ENCODE data around the gene GLRX3.
"Not testable (repeated sequence)": the region's sequence is repeated elsewhere in the genome, so short reads cannot be mapped to it uniquely, and the experiment has no call there.

GLRX3 gene

DNA sequence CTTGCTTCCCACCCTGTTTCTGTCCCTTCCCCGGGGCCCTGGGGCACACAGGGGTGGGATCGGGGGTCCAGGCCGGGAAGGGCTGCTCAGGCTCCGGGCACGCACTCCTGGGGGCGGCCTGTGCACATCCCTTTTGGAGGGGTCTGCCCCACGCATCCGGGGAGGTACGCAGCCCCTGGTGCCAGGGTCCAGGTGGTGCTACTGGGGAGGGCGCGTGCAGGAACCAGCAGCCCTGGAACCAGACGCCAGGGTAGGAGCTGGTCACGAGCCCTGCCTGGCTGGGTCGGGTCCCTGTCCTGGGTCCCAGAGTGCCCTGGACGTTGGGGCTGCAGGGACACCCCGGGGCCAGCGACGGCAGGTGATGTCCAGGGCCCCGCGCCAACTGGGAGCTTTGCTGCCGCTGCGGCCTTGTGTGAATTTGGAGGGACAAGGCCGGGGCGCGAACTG is 53.4 kb downstream of the GLRX3 start:
- DNase-seq (ENCODE audit: low spot score), result no peak

DNA sequence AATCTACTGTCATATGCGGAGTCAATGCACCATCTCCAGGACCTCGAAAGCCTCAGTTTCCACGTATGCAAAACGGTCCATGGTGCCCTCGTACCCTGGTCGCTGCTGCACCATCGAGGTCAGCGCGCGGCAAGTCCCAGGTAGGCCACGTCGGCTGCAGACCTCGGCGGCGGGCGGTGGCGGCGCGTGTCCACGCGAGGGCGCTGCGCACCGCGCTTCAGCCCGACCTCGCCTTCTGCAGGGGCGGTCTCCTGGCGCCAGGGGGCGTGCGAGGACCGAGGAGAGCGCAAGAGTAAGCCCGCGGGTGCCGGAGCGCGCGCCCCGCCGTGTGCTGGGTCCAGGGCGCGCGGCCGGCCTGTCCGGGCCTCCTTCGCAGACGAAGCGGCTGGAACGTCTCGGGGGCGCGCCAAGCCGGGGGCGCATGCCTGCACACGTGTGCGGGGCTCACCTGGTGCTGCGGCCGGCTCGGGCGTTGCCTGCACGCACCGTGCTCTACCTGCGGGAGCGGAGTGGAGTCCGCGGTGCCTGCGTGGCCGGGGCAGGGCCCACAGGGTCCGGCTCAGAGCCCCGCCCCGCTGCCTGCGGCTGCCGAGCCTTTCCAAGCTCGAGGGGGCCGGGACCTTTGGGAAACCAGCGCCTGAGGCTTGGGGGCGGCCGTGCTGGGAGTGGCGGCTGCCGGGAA is 54.0 kb downstream of the GLRX3 start:
- DNase-seq (ENCODE audit: low spot score), result peak; percentile 91

DNA sequence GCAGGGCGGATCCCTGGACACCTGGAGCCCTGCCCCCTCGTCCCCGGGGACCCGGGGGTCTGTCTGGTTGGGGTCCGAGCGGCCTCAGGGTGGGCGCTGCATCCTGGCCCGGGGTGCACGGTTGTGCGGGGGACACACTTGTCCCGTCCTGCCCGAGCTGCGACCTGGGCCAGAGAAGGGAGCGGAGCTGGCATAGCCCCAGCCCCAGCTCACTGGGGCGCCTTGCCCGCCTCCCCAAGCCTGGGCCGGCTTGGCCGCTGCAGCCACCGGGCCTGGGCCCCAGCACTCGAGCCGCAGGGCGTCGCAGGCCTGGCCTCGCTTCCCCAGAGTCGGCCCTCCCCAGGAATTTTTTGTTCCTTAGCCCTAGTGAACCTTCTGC is 54.5 kb downstream of the GLRX3 start:
- no peak for DNase-seq (ENCODE audit: low spot score)

DNA sequence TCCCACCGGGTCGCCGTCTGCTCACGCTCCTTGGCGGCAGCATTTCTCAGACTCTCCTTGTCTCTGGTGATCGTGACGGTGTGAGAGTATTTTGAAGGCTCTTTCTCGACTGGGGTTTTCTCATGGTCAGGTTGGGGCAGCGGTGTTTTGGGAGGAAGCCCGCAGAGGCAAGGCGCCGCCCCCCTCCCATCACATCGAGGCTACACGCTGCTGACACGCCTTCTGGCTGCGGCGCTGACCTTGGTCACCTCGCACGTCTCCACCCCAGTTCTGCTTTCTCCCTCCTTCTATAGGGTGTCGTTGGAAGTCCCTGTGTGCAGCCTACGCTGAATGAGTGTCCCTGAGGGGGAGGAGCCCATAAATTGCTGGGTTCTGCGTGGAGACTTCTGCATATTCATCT is 55.2 kb downstream of the GLRX3 start:
- DNase-seq (ENCODE audit: low spot score), result no peak

DNA sequence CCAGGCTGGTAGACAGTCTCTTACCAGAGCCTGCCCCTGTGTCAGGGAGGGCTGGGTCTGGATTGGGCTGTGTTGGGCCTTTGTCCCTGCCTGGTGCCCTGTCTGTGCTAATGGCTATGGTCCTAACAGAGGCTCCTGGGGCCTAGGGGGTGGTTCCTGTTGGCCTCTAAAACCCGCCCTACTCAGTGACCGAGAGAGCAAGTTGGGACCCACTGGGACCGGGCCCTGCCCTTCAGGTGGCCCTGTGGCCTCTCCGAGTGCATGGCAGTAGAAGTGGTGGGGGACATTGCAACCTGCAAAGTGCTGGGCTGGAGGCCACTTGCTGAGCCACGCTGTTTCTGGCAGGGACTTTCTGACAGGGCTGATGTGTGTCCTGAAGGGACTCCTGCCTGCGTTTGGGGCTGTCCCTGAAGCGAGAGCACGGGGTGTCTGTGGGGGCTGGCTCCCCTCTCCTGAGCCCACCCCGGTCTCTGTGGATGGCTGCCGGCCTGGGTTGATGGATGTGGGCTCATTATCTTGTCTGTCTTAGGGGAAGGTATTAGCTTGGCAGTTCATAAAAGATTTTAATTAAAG is 56.2 kb downstream of the GLRX3 start:
- DNase-seq (ENCODE audit: low spot score), result no peak

DNA sequence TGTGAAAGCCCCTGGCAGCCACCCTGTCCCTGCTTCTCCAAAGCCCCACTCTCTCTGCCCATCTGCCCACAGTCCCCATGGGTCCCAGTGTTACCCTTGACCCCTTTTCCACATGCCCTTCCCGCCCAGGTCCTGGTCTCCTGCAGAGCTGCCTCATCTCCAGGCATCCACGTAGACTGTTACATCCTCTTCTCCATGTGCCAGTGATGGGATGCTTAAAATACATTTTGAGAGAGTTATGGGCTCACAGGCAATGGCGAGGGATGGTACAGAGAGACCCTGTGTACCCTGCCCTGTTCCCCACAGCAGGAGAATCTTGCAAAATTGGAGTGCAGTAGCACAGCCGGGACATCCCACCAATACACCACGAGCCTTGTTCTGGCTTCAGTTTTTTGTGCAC is 56.8 kb downstream of the GLRX3 start:
- DNase-seq (ENCODE audit: low spot score), result no peak

DNA sequence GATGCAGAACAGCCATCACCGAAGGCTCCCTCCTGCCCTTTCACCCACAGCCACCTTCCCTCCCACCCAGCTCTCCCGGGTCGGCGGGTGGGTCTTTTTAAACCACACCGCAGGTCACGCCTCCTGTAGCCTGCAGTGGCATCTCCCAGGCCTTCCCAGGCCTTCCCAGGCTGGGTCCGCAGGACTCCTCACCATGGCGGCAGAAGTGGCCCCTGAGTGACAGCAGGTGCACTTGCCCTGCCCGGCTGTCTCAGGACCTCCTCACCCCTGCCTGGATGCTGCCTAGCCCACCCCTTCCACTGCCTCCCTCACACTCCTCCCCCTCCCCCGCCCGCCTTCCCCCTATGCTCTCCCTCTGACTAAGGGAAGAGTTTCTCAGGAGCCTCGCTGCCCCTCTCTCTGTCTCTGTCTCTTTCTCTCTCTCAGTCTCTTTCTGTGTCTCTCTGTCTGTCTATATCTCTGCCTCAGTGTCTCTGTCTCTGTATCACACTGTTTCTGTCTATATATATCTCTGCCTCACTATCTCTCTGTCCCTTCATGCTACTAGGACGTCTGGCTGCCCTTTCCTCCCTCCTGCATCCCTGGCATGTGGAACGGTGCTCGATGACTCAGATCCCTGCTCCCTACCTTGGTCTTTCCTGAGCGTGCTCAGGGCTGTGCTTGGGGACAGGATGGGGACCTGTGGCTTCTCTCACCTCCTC is 57.5 kb downstream of the GLRX3 start:
- no peak for DNase-seq (ENCODE audit: low spot score)

DNA sequence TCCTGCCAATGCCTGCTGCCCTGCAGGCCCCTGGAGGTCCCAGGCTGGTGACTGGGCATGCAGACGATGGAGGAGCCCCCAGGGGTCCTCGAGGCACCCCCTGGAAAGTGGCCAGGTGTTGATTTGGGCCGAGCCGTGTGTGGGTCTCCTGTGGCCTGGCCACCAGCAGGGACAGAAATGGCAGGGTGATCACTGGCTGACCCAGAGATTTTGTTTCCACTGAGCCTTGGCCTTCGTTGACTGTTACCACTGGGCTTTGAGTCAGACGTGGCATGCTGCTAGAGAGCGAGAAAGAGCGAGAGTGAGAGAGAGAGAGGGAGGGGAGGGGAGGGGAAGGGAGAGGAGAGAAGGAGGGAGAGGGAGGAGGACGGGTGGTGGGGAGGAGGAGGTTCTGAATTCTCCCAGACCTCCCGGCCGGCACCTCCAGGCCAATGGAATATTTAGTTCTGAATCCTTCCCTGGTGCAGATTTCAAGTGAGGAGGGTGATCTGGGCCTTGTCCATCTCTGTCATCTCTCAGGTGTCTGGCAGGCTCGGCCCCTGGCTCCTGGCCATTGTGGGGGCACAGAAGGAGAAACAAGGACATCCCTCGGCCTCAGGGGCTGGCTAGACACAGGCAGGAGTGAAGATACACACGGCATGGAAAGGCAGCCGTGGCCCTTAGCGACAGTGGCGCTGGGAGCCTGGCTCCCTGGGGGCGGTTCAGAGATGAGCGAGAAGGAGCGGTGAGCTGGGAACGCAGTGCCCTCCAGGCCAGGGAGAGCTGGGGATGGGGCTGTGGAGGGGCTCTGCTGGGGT is 58.2 kb downstream of the GLRX3 start:
- no peak for DNase-seq (ENCODE audit: low spot score)

DNA sequence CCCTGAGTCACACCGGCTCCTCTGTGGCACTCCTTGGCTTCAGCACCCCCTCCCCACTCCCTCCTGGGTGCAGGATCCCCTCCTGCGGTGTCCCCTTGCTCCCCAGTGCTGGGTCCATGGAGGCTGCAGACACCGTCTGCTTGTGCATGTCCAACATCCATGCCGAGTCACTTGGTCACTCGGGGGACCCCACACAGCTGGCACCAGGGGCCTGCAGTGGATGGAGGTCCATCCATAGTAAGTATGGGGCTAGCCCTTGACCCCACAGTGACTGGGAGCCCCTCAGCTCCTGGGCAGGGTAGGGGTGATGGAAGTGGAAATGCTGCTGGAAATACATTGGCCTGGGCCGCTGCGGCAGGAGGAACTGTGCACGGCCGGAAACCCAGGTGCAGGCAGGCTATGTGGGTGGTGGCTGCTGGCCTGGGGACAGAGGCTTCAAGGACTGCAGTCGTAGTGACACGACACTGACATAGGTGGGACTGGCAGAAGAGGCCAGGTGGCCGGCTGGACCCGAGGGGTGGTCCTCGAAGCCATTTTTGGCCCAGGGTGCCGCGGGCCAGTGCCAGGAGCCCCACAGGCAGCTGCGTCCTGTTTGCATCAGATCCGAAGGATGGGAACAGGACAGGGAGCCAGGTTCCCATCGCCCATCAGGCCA is 58.9 kb downstream of the GLRX3 start:
- no peak for DNase-seq (ENCODE audit: low spot score)

DNA sequence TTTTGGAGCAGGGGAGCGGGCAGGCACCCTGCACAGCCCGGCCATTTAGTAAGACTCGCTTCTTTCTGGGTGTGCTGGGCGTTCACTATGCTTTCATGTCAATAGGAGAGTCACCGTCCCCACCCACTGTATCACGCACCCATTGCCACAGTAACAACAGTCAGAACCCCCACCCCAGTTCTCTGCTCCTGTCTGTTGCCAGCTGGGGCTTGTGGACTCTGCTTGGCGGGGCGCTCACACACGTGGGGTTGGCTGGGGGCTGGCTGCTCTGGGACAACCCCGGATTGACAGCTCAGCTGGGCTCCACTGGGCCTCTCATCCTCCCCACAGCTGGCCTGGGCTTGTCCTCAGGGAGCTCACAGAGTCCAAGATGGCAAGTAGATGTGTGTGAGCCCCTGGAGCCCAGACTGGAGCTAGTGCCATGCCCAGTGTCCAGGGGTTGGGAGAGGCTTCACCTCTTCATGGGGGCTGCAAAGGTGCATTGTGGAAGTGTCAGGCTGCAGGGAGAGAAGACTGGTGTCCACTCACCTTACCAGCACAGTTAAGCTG is 59.6 kb downstream of the GLRX3 start:
- no peak for DNase-seq (ENCODE audit: low spot score)

DNA sequence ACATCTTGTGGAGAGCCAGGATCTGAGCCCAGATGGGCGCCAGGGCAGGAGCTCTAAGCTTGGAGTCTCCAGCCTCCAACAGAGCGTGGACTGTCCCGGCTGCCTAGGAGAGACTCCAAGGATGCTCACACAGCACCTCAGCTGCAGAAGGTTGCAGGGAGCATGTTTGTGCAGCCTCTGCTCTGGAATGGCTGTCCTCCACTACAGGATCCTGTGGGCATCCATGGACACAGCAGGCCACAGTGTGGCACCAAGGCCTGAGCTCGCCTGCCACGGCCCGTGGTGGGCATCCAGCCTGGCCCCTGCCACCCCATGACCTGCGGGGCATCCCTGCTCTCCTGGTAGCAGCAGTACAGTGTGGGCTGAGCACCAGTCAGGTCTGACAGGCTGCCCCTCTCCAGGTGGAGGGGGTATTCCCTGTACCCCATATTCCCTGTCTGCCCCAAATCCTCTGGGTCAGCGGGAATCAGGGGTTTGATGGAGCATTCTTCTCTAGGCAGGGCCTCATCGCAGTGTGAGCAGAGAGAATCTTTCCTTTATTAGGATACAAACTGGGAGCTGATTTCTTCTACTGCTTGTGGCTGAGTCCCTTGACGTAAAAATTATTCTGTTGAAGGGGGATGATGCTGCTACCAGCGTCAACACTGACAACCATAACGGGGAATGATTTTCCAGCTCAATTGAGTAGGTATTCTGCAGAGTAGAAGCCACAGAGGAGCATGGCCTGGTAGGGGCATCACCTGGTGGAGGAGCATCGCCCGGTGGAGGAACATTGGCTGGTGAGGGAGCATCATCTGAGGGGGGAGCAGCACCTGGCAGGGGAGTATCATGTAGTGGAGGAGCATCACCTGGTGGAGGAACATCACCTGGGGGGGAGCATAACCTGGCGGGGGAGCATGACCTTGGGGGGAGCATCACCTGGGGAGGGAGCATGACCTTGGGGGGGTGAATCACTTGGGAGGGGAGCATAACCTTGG is 60.6 kb downstream of the GLRX3 start:
- DNase-seq (ENCODE audit: low spot score), result no peak

DNA sequence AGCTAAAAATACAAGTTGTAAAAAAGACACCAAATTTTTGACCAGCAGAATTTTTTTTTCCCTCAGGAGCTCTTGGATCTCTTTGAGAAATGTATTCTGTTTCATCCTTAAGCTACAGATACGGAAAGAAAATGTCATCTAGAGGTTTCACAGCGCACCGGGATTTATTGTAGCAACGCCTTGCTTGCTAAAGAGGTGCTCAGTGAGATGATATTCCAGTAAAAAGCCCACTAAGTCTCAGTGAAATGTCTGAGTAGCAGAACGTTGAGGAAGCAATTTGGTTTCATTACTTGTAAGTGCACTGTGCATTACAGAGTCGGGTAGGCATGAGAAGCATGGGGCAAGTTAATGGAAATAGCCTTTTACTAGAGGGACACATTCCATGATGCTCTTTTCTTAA is 62.5 kb downstream of the GLRX3 start:
- DNase-seq (ENCODE audit: low spot score), result no peak

DNA sequence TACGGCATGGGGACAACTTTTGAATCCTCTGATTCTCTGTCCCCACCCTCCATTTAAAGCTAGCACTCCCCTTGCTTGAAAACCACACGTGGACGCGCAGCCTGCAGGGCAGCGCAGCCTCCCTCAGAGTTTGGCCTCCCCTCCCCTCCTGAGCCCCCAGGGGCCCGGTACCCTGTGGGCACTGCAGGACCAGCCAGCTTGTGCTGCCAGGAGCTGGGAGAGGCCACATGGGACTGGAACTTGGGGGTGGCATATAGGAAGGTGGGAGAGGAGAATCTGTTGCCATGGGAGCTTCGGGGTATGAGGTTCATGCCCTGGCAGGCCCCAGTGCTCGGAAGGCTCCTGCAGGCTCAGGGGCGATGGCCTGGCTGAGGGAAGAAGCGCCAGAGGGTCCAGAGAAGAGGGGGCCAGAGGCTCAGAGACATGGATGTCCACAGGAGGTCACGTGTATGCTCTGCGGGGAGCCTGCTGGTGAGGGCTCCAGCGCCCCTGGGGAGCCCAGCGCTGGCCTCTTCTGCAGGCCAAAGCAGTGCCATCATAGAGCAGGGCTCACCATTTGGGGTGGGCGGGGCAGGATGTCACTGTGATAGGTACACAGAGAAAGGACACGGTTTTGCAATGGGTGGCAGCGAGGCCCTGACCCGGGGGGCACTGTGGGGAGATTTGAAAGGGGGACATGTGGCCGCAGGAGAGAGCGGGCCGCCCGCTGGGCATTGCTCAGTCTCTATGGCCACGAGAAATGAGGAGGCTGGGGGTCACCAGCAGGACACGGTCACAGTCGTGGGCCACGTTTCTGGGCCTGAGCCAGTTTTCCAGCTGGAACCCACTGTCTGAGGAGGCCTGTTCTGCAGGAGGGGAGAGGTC is 64.2 kb downstream of the GLRX3 start:
- DNase-seq (ENCODE audit: low spot score), result no peak

DNA sequence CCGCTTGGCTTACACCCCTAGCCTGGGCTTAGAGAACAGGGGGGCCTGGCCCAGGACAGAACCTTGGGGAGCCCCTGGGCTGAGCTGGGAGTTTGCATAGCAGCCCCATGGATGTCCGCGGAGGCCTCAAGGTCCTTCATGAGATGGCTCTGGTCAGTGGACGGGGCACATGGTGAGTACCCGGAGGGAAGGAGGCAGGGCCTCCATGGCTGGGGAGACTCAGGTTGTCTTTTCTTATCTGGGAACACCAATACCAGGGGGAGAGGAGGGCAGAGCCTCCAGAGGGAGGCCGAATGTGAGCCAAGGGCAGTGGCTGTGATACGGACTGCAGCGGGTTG is 64.8 kb downstream of the GLRX3 start:
- DNase-seq (ENCODE audit: low spot score), result no peak

DNA sequence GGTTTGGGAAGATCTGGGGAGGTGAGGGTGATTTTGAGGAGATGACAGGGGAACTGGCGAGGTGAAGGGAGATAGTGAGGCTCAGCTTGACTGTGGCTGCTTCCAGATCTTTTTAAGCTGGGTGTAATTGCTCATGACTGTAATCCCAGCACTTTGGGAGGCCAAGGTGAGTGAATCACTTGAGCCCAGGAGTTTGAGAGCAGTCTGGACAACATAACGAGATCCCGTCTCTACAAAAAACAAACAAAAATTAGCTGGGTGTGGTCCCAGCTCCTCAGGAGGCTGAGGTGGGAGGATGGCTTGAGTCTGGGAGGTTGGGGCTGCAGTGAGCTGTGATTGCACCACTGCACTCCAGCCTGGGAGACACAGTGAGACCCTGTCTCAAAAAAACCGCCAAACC is 66.0 kb downstream of the GLRX3 start:
- not testable (repeated sequence) for DNase-seq (ENCODE audit: low spot score)

DNA sequence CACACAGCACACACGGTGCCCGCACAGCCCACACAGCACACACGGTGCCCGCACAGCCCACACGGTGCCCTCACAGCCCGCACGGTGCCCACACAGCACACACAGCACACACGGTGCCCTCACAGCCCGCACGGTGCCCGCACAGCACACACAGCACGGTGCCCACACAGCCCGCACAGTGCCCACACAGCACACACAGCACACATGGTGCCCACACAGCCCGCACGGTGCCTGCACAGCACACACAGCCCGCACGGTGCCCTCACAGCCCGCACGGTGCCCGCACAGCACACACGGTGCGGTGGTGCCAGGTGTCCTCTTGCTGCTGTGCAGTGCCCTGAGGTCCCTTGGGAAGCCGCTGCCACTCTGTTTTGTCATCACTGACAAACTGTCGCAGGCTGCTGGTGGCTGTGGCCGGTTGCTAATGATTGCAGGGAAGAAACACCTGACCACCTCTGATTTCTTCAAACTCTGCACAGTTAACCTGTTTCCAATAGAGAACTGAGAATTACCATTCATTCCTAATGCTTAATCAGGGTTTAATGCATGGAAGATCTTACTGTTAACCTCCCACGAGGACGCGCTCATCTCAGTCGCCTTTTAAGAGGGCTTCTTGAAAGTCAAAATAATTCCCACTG is 66.9 kb downstream of the GLRX3 start:
- DNase-seq (ENCODE audit: low spot score), result no peak

DNA sequence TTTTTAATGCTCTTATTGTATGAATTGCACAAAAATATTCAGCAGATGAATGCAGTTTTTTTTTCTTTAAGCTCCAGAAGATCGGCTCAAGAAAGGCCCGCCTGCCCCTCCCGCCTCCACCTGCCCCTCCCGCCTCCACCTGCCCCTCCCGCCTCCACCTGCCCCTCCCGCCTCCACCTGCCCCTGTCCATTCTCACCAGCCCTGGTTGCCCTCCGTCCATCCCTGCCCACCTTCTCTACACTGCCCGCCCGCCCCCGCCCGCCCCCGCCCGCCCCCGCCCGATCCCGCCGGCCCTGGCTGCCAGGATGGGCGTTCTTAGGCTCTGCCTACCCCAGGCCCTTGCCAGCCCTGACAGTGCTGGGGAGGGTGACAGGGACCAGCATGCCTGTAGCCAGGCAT is 67.4 kb downstream of the GLRX3 start:
- no peak for DNase-seq (ENCODE audit: low spot score)

DNA sequence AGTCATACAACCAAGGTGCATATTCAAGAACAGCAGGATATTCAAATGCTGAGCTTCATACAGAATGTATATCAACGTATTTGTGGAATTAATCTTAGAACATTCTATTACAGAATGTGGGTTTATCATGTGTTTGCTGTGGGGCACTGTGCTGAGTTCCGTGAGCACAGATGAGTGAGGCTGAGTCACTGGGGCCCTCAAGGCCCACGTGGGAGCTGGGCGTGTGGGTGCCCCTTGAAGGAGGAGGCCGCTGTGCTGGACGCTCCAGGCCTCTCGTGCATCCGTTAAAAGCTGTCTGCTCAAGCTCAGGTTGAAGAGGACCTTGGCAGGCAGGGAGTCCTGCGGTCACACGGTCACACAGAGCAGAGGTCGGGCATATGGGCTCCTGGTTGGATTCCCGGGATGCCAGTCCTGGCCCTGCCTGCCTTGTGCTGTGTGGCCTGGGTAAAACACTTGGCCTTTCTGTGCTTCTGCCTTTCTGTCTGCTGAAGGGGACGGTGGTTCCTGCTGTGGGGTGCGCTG is 70.1 kb downstream of the GLRX3 start:
- no peak for DNase-seq (ENCODE audit: low spot score)

DNA sequence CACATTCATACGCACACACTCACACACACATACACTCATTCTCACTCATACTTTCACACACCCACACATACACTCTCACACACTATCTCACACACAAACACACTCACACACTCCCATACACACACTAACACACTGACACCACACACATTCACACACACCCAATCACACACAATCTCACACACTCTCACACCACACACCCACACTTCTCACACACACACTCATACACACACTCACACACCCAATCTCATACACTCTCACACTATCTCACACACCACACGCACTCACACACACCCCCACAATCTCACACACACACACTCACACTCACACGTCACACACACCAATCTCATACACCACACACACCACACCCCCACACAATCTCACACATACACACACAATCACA is 71.0 kb downstream of the GLRX3 start:
- DNase-seq (ENCODE audit: low spot score), result no peak

Measured in HuH-7.5 (cell line).